WTC11 (cell line): ENCODE data around the gene XIRP1. TPM values are rescaled to one million over a fixed set of nuclear protein-coding genes. Genes with fewer than 3 reads are reported as not detected.

Experiments
- ATAC-seq: fragments of 200-7000 bp; cut with Tn5 transposase; 2 replicates; pipeline ENCODE4 v1.10.0; 2021; ENCODE audit warnings: mild to moderate bottlenecking, moderate library complexity
- CTCF ChIA-PET: fragments of 300-600 bp; sonication (Branson Sonifier 250); formaldehyde crosslinking; loops from one replicate; lab custom pipeline; 2021; ENCODE audit warnings: antibody characterized with exemption; lab: Charles Lee
- POLR2A ChIA-PET: fragments of 350-600 bp; sonication (Branson Sonifier 250); formaldehyde crosslinking; loops from one replicate; lab custom pipeline; 2021; ENCODE audit warnings: antibody characterized with exemption; lab: Charles Lee
- DNase-seq: peaks from one replicate; pipeline ENCODE4 v3.0.0; 2021; ENCODE audit warnings: low spot score
- H3K27ac Mint-ChIP-seq: 2 replicates; pipeline ENCODE4 v1.8.0; 2021; ENCODE audit warnings: mixed read lengths
- H3K27me3 Mint-ChIP-seq: 2 replicates; pipeline ENCODE4 v1.8.0; 2021; ENCODE audit warnings: low read depth, mild to moderate bottlenecking, moderate library complexity, mixed read lengths
- H3K36me3 Mint-ChIP-seq: 2 replicates; pipeline ENCODE4 v1.8.0; 2021; ENCODE audit warnings: mixed read lengths
- H3K4me1 Mint-ChIP-seq: 2 replicates; pipeline ENCODE4 v1.8.0; 2022; ENCODE audit warnings: mixed read lengths
- H3K4me3 Mint-ChIP-seq: 2 replicates; pipeline ENCODE4 v1.8.0; 2021; ENCODE audit warnings: mild to moderate bottlenecking, moderate library complexity, mixed read lengths
- H3K9me3 Mint-ChIP-seq: 2 replicates; pipeline ENCODE4 v1.8.0; 2021; ENCODE audit warnings: mixed read lengths
- ATF1 ChIP-seq: sonication (generic); formaldehyde crosslinking; IDR thresholded peaks from 2 replicates; pipeline ENCODE4 v1.8.1; 2023; ENCODE audit warnings: mild to moderate bottlenecking, moderate library complexity, missing genetic modification reagents
- ATF6 ChIP-seq: sonication (generic); formaldehyde crosslinking; IDR thresholded peaks from 2 replicates; pipeline ENCODE4 v1.8.1; 2023; ENCODE audit warnings: mild to moderate bottlenecking, missing genetic modification reagents
- E2F1 ChIP-seq: sonication (generic); formaldehyde crosslinking; IDR thresholded peaks from 2 replicates; pipeline ENCODE4 v1.8.0; 2022; ENCODE audit warnings: mild to moderate bottlenecking, missing genetic modification reagents
- ETV6 ChIP-seq: sonication (generic); formaldehyde crosslinking; IDR thresholded peaks from 2 replicates; pipeline ENCODE4 v1.8.1; 2022; ENCODE audit warnings: mild to moderate bottlenecking, missing genetic modification reagents
- GTF2I ChIP-seq: fragments of 250-450 bp; sonication (Bioruptor Pico); conservative IDR thresholded peaks from 2 replicates; pipeline ENCODE4 v1.4.0; 2021; ENCODE audit warnings: mild to moderate bottlenecking
- MXD4 ChIP-seq: fragments of 250-450 bp; sonication (Bioruptor Pico); IDR thresholded peaks from 2 replicates; pipeline ENCODE4 v1.8.0; 2021; ENCODE audit warnings: mild to moderate bottlenecking, moderate library complexity, borderline replicate concordance
- NFATC4 ChIP-seq: fragments of 250-450 bp; sonication (Bioruptor Pico); IDR thresholded peaks from 2 replicates; pipeline ENCODE4 v1.9.0; 2021; ENCODE audit warnings: mild to moderate bottlenecking
- NR2C2 ChIP-seq: sonication (generic); formaldehyde crosslinking; IDR thresholded peaks from 2 replicates; pipeline ENCODE4 v1.8.0; 2022; ENCODE audit warnings: mild to moderate bottlenecking, missing genetic modification reagents
- RELA ChIP-seq: sonication (generic); formaldehyde crosslinking; IDR thresholded peaks from 2 replicates; pipeline ENCODE4 v1.8.1; 2022; ENCODE audit warnings: missing genetic modification reagents, mild to moderate bottlenecking, borderline replicate concordance
- SP1 ChIP-seq: sonication (generic); formaldehyde crosslinking; conservative IDR thresholded peaks from 2 replicates; pipeline ENCODE4 v1.8.1; 2022; ENCODE audit warnings: missing genetic modification reagents
- USF2 ChIP-seq: sonication (generic); formaldehyde crosslinking; IDR thresholded peaks from 2 replicates; pipeline ENCODE4 v1.8.1; 2023; ENCODE audit warnings: mild to moderate bottlenecking, missing genetic modification reagents, moderate library complexity
- ZNF138 ChIP-seq: sonication (generic); formaldehyde crosslinking; conservative IDR thresholded peaks from 2 replicates; pipeline ENCODE4 v1.8.1; 2022; ENCODE audit warnings: mild to moderate bottlenecking, moderate library complexity, missing genetic modification reagents
- ZNF263 ChIP-seq: sonication (generic); formaldehyde crosslinking; IDR thresholded peaks from 2 replicates; pipeline ENCODE4 v1.8.1; 2022; ENCODE audit warnings: low read depth, mild to moderate bottlenecking, moderate library complexity, missing genetic modification reagents
- ZNF317 ChIP-seq: sonication (generic); formaldehyde crosslinking; IDR thresholded peaks from 2 replicates; pipeline ENCODE4 v1.8.1; 2023; ENCODE audit warnings: low read depth, mild to moderate bottlenecking, moderate library complexity, missing genetic modification reagents, borderline replicate concordance
- ZNF396 ChIP-seq: fragments of 250-450 bp; sonication (Bioruptor Pico); IDR thresholded peaks from 2 replicates; pipeline ENCODE4 v1.8.0; 2021; ENCODE audit warnings: mild to moderate bottlenecking, moderate library complexity, borderline replicate concordance
- ZNF532 ChIP-seq: fragments of 250-450 bp; sonication (Bioruptor Pico); IDR thresholded peaks from 2 replicates; pipeline ENCODE4 v1.9.0; 2021; ENCODE audit warnings: mild to moderate bottlenecking, borderline replicate concordance
- total RNA-seq: library from RNA; stranded (reverse); gene quantifications from 3 replicates; pipeline ENCODE4 v1.2.3, GENCODE V29; 2021

Gene XIRP1
- total RNA-seq, 1 experiment from 2014 or later: not detected

DNA sequence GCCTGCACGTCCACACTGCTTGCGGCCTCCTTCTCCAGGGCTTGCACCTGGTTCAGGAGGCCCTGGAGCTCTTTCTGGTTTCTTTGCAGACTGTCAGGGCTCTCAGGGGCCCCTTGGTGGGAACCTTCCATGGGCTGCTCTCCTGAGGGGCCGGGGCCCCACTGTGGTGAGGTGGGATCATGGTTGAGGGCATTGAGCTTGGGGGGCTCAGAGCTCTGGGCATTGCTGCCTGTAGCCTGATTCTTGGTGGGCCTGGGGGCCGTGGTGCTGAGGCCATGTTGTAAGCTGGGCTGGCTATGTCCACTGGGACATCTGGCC, 7.5 kb downstream of the XIRP1 start (continued):
- TF ChIP-seq ZNF317 (CRISPR knock-in tag): no peak

DNA sequence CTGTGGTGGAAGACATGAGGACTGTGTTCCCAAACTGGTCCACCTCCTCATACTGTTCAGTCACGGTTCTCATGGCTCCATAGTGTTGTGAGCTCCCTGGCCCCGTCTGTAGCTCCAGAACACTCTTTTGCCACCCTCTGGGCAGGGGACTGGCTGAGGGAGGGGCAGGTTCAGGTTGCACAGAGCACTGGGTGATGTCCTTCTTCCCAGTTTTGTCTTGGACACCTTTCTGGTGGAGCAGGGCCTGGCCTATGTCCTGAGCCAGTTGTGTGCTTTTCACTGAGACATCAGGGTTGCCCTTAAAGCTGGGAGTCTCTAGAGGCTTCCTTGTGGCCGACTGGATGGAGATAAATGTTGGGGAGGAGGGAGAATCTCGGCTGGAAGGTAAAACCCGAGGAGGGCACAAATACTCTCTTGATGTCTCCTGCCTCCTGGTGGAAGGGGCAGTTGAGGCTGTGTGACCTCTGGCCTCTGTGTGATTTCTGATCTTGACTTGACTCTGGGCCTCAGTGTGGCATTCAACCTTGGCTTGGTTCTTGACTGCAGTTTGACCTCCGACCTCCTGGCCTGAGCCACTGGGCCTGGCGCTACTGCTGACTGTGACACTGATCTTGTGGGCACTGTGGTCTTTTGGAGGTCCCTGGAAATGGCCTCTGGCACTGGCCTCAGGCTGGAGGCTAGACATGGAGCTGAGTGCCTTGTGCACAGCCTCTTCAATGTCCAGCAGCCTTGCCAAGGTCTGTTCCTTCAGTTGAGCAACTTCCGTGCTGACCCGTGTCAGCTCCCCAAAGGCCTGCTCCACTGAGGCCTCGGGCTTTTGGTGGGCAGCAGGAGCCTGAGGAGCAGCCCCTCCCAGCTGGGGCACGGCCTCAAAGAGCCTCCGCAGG, 8.1 kb downstream of the XIRP1 start:
- Mint-ChIP-seq H3K9me3 (no peaks in the 10 kb centered on the region), H3K27me3 (peaks cover 13% of the 10 kb centered on the region), H3K36me3 (no peaks in the 10 kb centered on the region), H3K4me1 (peaks cover 24% of the 10 kb centered on the region), H3K4me3 (no peak overlapping the region), H3K27ac (no peak overlapping the region)
- ChIA-PET POLR2A (interaction anchor here (0.5 to 1.1 kb wide), 2 partner anchors 12 to 30 kb away, joined by 4 read pairs; no protein-coding TSS in a partner anchor), CTCF (interaction anchor here (0.7 to 4.8 kb wide), 4 partner anchors 24 to 194 kb away, joined by 3 to 53 read pairs (median 4); no protein-coding TSS in a partner anchor)
- TF ChIP-seq NR2C2 (no peak), ETV6 (CRISPR knock-in tag) (no peak), ZNF396 (CRISPR knock-in tag) (no peak), RELA (no peak), ZNF532 (CRISPR knock-in tag) (no peak), SP1 (no peak), ZNF138 (no peak)
- no peak for ATAC-seq
- no peak for DNase-seq

DNA sequence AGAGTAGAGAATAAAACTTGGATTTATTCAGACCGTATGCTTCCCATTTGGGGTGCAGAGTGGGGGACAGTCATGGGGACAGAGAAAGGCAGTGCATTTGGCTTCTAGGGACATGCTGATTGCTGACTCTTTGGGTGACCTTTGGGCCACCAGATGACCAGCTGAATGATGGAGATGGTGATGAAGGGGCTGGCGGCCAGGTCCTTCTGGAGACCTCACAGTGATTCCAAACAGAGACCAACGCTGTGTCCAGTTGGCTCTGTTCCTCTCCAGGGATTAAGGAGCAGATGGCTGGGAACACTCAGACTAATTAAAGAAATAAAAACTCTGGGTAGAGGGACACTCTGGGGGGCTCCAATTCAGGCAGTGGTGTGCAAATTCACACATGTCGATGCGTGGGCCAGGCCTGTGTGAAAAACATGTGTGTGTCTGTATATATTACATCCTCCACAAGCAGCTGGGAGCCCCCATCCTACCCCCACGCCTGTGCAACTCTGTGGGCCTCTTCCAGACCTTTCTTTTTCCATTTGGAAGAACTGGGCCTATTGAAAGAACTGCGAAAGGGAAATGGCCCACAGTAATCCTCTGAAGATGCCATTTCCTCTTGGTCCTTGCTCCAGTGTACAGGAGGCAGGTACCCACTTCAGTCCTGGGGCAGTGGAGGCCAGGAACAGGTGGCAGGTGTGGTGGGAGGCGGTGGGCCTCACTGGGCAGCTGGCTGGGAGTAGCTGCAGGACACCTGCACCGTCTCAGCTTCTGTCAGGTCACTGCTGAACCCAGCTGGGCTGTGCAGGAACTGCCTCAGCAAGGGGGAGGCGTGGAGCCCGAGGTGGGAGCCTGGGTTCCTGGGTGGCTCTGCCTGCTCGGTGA, 8.9 kb downstream of the XIRP1 start:
- CTCF ChIA-PET: interaction anchor here (0.8 to 4.8 kb wide), 3 partner anchors 58 to 195 kb away, joined by 3 to 53 read pairs (median 5); no protein-coding TSS in a partner anchor
- TF ChIP-seq ATF6 (no peak), NFATC4 (CRISPR knock-in tag) (no peak), ZNF532 (CRISPR knock-in tag) (no peak), ATF1 (no peak), ZNF263 (CRISPR knock-in tag) (no peak), MXD4 (CRISPR knock-in tag) (no peak), E2F1 (CRISPR knock-in tag) (no peak), GTF2I (CRISPR knock-in tag) (no peak), USF2 (CRISPR knock-in tag) (no peak)

More for the DNA sequence above, 8.9 kb downstream of the XIRP1 start:
- POLR2A ChIA-PET: no interaction called here
- Mint-ChIP-seq H3K36me3 (no peaks in the 10 kb centered on the region), H3K27me3 (peaks cover 22% of the 10 kb centered on the region), H3K4me3 (no peak overlapping the region), H3K27ac (no peak overlapping the region), H3K4me1 (peaks cover 29% of the 10 kb centered on the region), H3K9me3 (no peaks in the 10 kb centered on the region)
- no peak for ATAC-seq
- DNase-seq: no peak
